CD4-positive, alpha-beta T cell treated with Interleukin-10 for 1 hour (primary cell): ENCODE results near the gene CTBP1.

Experiments
- DNase-seq: peaks from one replicate; pipeline ENCODE4 v3.0.0-alpha.2; 2020

Gene CTBP1

GRCh38 chr4:1172228-1172851, 76.6 kb downstream of the CTBP1 start, which contains the start of gene SPON2:
SPON2 (minus strand) TSS chr4:1172583.
- DNase-seq: no peak

GRCh38 chr4:1171311-1172227, 77.4 kb downstream of the CTBP1 start:
- peak; percentile 60 for DNase-seq

GRCh38 chr4:1170976-1171310, 78.0 kb downstream of the CTBP1 start:
- DNase-seq: no peak

GRCh38 chr4:1170156-1170975, 78.6 kb downstream of the CTBP1 start:
- DNase-seq: no peak

- no peak for DNase-seq
Observed at GRCh38 chr4:1169691-1170096, 79.2 kb downstream of the CTBP1 start.

GRCh38 chr4:1169171-1169671, 79.7 kb downstream of the CTBP1 start:
- no peak for DNase-seq

GRCh38 chr4:1168191-1169101, 80.5 kb downstream of the CTBP1 start:
- no peak for DNase-seq

GRCh38 chr4:1167244-1167949, 81.5 kb downstream of the CTBP1 start:
- peak; percentile 92 for DNase-seq

- DNase-seq: no peak
Observed at GRCh38 chr4:1166509-1167243, 82.3 kb downstream of the CTBP1 start.

- DNase-seq: no peak
Observed at GRCh38 chr4:1164956-1165545, 83.9 kb downstream of the CTBP1 start.

- DNase-seq: no peak
Observed at GRCh38 chr4:1164444-1164843, 84.5 kb downstream of the CTBP1 start.

GRCh38 chr4:1164040-1164439, 84.9 kb downstream of the CTBP1 start:
- DNase-seq: no peak
